Measurements from ENCODE around the gene CSAG2.

CSAG2 gene

GRCh38 chrX:152658302-152658701, 50.8 kb downstream of the CSAG2 start:
- peak in 1 of 2 experiments; percentile 10 for DNase-seq
